H1 (cell line): Measurements from ENCODE around the gene PLXNA4. TPM values are rescaled to one million over a fixed set of nuclear protein-coding genes. Genes with fewer than 3 reads are reported as not detected.

Source experiments
- CTCF ChIA-PET: fragments of 300-600 bp; sonication (Branson Sonifier 250); formaldehyde crosslinking; loops from one replicate; lab custom pipeline; 2021; ENCODE audit not compliant: partially characterized antibody; lab: Charles Lee
- POLR2A ChIA-PET: fragments of 300-600 bp; sonication (Branson Sonifier 250); formaldehyde crosslinking; loops from one replicate; lab custom pipeline; 2021; ENCODE audit warnings: inconsistent platforms; ENCODE audit not compliant: partially characterized antibody; lab: Charles Lee
- DNase-seq, 2 experiments: peaks; one replicate each; pipeline versions ENCODE4 v3.0.0 to v3.0.0-alpha.2; 2010 to 2022; ENCODE audit warnings: low spot score in 2 of 2, low read depth in 1 of 2, mixed read lengths in 1 of 2
- FAIRE-seq: peaks from 2 replicates; lab custom pipeline; 2011; peaks lifted over from hg19 to GRCh38; lab: Jason Lieb, UNC
- H2AFZ ChIP-seq: 2 replicates; pipeline ENCODE4 v1.8.1; 2012; ENCODE audit warnings: low read length, inconsistent platforms
- H2AK5ac ChIP-seq: 2 replicates; pipeline ENCODE4 v1.6.1; 2013; ENCODE audit warnings: low read depth, low read length
- H2BK120ac ChIP-seq: replicated peaks from 2 replicates; pipeline ENCODE3; 2013; ENCODE audit warnings: low read depth, low read length, inconsistent platforms
- H2BK12ac ChIP-seq: 2 replicates; pipeline ENCODE4 v1.6.1; 2013; ENCODE audit warnings: low read depth, low read length
- H2BK15ac ChIP-seq: 2 replicates; pipeline ENCODE4 v1.6.1; 2013; ENCODE audit warnings: low read length
- H2BK20ac ChIP-seq: 2 replicates; pipeline ENCODE4 v1.6.1; 2013; ENCODE audit warnings: low read length
- H2BK5ac ChIP-seq: 2 replicates; pipeline ENCODE4 v1.6.1; 2013; ENCODE audit warnings: low read depth, low read length
- H3K14ac ChIP-seq: 2 replicates; pipeline ENCODE4 v1.6.1; 2013; ENCODE audit warnings: inconsistent platforms; ENCODE audit not compliant: insufficient read length
- H3K18ac ChIP-seq: 2 replicates; pipeline ENCODE4 v1.6.1; 2013; ENCODE audit warnings: low read length; ENCODE audit errors: extremely low read depth
- H3K23ac ChIP-seq: 2 replicates; pipeline ENCODE4 v1.6.1; 2013; ENCODE audit warnings: inconsistent platforms; ENCODE audit not compliant: insufficient read length
- H3K23me2 ChIP-seq: 2 replicates; pipeline ENCODE4 v1.6.1; 2013; ENCODE audit warnings: low read depth, low read length
- H3K27ac ChIP-seq: 2 replicates; pipeline ENCODE4 v1.6.1; 2011; ENCODE audit warnings: low read depth, low read length, inconsistent platforms
- H3K27me3 ChIP-seq, 4 experiments: replicated peaks in 1 of 4; 1 replicate in 1 of 4; 2 replicates in 3 of 4; pipeline versions ENCODE4 v1.6.1 to v1.8.1; 2011 to 2013; ENCODE audit warnings: low read length in 3 of 4, mild to moderate bottlenecking in 3 of 4, inconsistent platforms in 2 of 4, mixed read lengths in 2 of 4, moderate library complexity in 1 of 4; ENCODE audit not compliant: control insufficient read depth in 3 of 4, insufficient read depth in 3 of 4; ENCODE audit errors: extremely low read depth in 1 of 4
- H3K36me3 ChIP-seq, 4 experiments: 2 replicates each; pipeline versions ENCODE4 v1.6.1 to v1.8.1; 2011 to 2013; ENCODE audit warnings: mild to moderate bottlenecking in 4 of 4, low read length in 3 of 4, moderate library complexity in 2 of 4, control low read depth in 1 of 4, inconsistent platforms in 1 of 4; ENCODE audit not compliant: insufficient read depth in 4 of 4, control insufficient read depth in 2 of 4
- H3K4ac ChIP-seq: replicated peaks from 2 replicates; pipeline ENCODE3; 2013; ENCODE audit warnings: low read length, low read depth, mixed read lengths, inconsistent platforms; ENCODE audit not compliant: insufficient read length
- H3K4me1 ChIP-seq, 4 experiments: replicated peaks in 1 of 4; 1 replicate in 1 of 4; 2 replicates in 3 of 4; pipeline versions ENCODE4 v1.6.1 to v1.8.1; 2011 to 2013; ENCODE audit warnings: low read length in 3 of 4, inconsistent platforms in 2 of 4, mixed read lengths in 1 of 4; ENCODE audit not compliant: insufficient read depth in 4 of 4, control insufficient read depth in 3 of 4
- H3K4me2 ChIP-seq, 2 experiments: 2 replicates each; pipeline versions ENCODE4 v1.6.1 to v1.8.1; 2011 to 2013; ENCODE audit warnings: low read depth in 2 of 2, low read length in 2 of 2, control low read depth in 1 of 2, inconsistent platforms in 1 of 2, mild to moderate bottlenecking in 1 of 2; ENCODE audit not compliant: insufficient read depth in 1 of 2
- H3K4me3 ChIP-seq, 4 experiments: fragments of 200-600, 300-600 bp in 1 of 4; sonication (generic), shearing (Covaris generic), sonication (Bioruptor Twin) in 1 of 4; 2 replicates each; pipeline versions ENCODE4 v1.5.1 to v1.8.1; 2011 to 2016; ENCODE audit warnings: low read length in 4 of 4, low read depth in 3 of 4, control low read depth in 2 of 4, inconsistent platforms in 2 of 4, mild to moderate bottlenecking in 2 of 4, mixed read lengths in 1 of 4, moderate library complexity in 1 of 4; ENCODE audit not compliant: insufficient read depth in 2 of 4; ENCODE audit errors: extremely low read depth in 1 of 4
- H3K56ac ChIP-seq: replicated peaks from 2 replicates; pipeline ENCODE3; 2013; ENCODE audit warnings: low read depth, mild to moderate bottlenecking, mixed read lengths, low read length, inconsistent platforms; ENCODE audit not compliant: insufficient read length
- H3K79me1 ChIP-seq: 2 replicates; pipeline ENCODE4 v1.6.1; 2013; ENCODE audit warnings: low read depth, low read length, control low read depth
- H3K79me2 ChIP-seq, 2 experiments: 2 replicates each; pipeline versions ENCODE4 v1.6.1 to v1.8.1; 2012 to 2013; ENCODE audit warnings: low read length in 2 of 2, mild to moderate bottlenecking in 2 of 2, inconsistent platforms in 1 of 2; ENCODE audit not compliant: insufficient read depth in 2 of 2, control insufficient read depth in 1 of 2
- H3K9ac ChIP-seq, 4 experiments: replicated peaks in 1 of 4; 1 replicate in 1 of 4; 2 replicates in 3 of 4; pipeline versions ENCODE4 v1.6.1 to v1.8.1; 2011 to 2013; ENCODE audit warnings: low read depth in 3 of 4, low read length in 3 of 4, control low read depth in 2 of 4, mild to moderate bottlenecking in 2 of 4, moderate library complexity in 2 of 4, inconsistent platforms in 1 of 4; ENCODE audit errors: extremely low read depth in 1 of 4
- H3K9me3 ChIP-seq, 2 experiments: 2 replicates each; pipeline versions ENCODE4 v1.6.1 to v1.8.1; 2012 to 2013; ENCODE audit warnings: mild to moderate bottlenecking in 2 of 2, moderate library complexity in 2 of 2, control low read depth in 1 of 2, inconsistent platforms in 1 of 2, low read depth in 1 of 2, low read length in 1 of 2, mixed read lengths in 1 of 2; ENCODE audit not compliant: insufficient read depth in 2 of 2
- H4K20me1 ChIP-seq, 2 experiments: replicated peaks in 1 of 2; 2 replicates each; pipeline versions ENCODE3 to v1.8.1; 2011 to 2013; ENCODE audit warnings: inconsistent platforms in 2 of 2, low read length in 2 of 2, mild to moderate bottlenecking in 1 of 2; ENCODE audit not compliant: insufficient read depth in 2 of 2, control insufficient read depth in 1 of 2
- H4K5ac ChIP-seq: 2 replicates; pipeline ENCODE4 v1.6.1; 2013; ENCODE audit warnings: low read length, low read depth, mixed read lengths, inconsistent platforms; ENCODE audit not compliant: insufficient read length
- H4K8ac ChIP-seq: 2 replicates; pipeline ENCODE4 v1.8.0; 2013; ENCODE audit warnings: mild to moderate bottlenecking, moderate library complexity, low read length, inconsistent platforms; ENCODE audit not compliant: insufficient read depth; ENCODE audit errors: extremely low read depth
- H4K91ac ChIP-seq: replicated peaks from 2 replicates; pipeline ENCODE3; 2013; ENCODE audit warnings: low read length, mixed read lengths, inconsistent platforms; ENCODE audit not compliant: insufficient read length
- BRCA1 ChIP-seq: IDR thresholded peaks from 2 replicates; pipeline ENCODE4 v1.6.1; 2012; ENCODE audit warnings: low read depth, low read length, improper control_type of control experiment
- CHD1 ChIP-seq: IDR thresholded peaks from 2 replicates; pipeline ENCODE4 v1.6.1; 2012; ENCODE audit warnings: low read depth, low read length, improper control_type of control experiment
- SIX5 ChIP-seq: IDR thresholded peaks from 2 replicates; pipeline ENCODE4 v1.6.1; 2011; ENCODE audit warnings: mild to moderate bottlenecking, low read depth, low read length
- SP1 ChIP-seq: IDR thresholded peaks from 2 replicates; pipeline ENCODE4 v1.6.1; 2011; ENCODE audit warnings: low read depth, low read length
- TAF1 ChIP-seq: IDR thresholded peaks from 2 replicates; pipeline ENCODE4 v1.6.1; 2011; ENCODE audit warnings: mild to moderate bottlenecking, low read depth, low read length
- WGBS, 2 experiments: shearing (Covaris generic) in 1 of 2; methylation state at CpG; one replicate each; pipeline versions ENCODE4 v1.1.6 to v1.1.7; 2013 to 2015; ENCODE audit warnings: low lambda C conversion rate in 2 of 2, mixed read lengths in 2 of 2, inconsistent platforms in 1 of 2, low coverage in 1 of 2, missing lambda C conversion rate in 1 of 2; ENCODE audit not compliant: insufficient replicate concordance in 2 of 2, insufficient coverage in 1 of 2, insufficient read length in 1 of 2; ENCODE audit errors: extremely low coverage in 1 of 2, missing lambda C conversion rate in 1 of 2; 5-methylcytosine and 5-hydroxymethylcytosine counted together
- polyA plus RNA-seq, 7 experiments: library from polyadenylated mRNA; depleted of rRNA in 3 of 7; stranded (reverse) in 5 of 7; unstranded in 2 of 7; fragments of >200 nt in 5 of 7; fragments of 200-250 nt in 2 of 7; gene quantifications; 1 replicate in 5 of 7; 2 replicates in 1 of 7; 4 replicates in 1 of 7; pipeline versions ENCODE4 v1.2.1 to v1.2.3, GENCODE V29; 2011 to 2013; ENCODE audit warnings: missing spikeins in 2 of 7, mixed read lengths in 2 of 7
- total RNA-seq: library from RNA; stranded (reverse); fragmentation: NEBNext Ultra II Directional; extraction: Animal tissue kit (Norgen Biotek cat#: 25700); gene quantifications from 2 replicates; pipeline ENCODE4 v1.2.1, GENCODE V29; 2021
- TF ChIP-seq, protein P1 (sequence below): IDR thresholded peaks from 2 replicates; pipeline ENCODE4 v1.6.1; 2011; ENCODE audit warnings: low read length, improper control_type of control experiment

Gene PLXNA4
- total and polyA plus RNA-seq, 2 of the 8 experiments (the other 6 are each of a cell fraction or from before 2014, with no cell fraction given): 0.76 to 0.79 TPM

DNA sequence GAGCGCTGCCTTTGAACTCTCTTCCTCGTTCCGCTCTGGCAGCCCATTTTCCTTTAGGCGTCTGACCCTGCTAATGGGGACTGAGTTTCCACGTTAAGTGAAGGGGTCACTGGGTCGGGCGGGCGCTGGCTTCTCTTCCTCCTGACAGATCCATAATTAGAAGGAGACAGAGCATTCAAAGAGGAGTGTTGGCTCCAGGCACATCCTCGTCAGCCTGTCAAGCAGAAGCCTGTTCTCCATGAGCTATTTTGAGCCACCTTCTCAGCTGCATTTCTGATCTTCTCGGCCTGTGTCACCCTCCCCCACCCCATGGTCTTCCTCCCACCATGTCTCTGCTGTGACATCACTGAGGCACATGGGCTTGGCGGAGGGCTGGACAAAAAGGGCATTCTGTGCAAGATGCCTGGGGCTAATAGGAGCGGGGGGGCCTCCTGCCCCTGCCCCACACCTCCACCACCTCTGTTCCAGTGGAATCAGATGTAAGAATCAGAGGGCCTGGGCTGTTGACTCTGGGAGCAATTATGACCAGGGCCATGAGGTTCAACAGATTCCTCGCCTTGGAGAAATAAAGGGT, 248.1 kb downstream of the PLXNA4 start:
- CTCF ChIA-PET: interaction anchor here (0.6 to 1.5 kb wide), 3 partner anchors 44 to 73 kb away, joined by 3 to 4 read pairs (median 3); no protein-coding TSS in a partner anchor
- Histone ChIP-seq H3K18ac (no peak overlapping the region), H2AFZ (no peak overlapping the region), H2BK20ac (no peak overlapping the region), H3K27ac (no peak overlapping the region)
- DNase-seq: no peak
- TF ChIP-seq CHD1 (no peak), SIX5 (no peak), BRCA1 (no peak), SP1 (no peak), TAF1 (no peak)
- TF ChIP-seq, protein P1, sequence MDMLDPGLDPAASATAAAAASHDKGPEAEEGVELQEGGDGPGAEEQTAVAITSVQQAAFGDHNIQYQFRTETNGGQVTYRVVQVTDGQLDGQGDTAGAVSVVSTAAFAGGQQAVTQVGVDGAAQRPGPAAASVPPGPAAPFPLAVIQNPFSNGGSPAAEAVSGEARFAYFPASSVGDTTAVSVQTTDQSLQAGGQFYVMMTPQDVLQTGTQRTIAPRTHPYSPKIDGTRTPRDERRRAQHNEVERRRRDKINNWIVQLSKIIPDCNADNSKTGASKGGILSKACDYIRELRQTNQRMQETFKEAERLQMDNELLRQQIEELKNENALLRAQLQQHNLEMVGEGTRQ: no peak
- TF ChIP-seq, all 59 proteins: peak for 0
- no peak overlapping the region for H4K5ac ChIP-seq
- H4K20me1 ChIP-seq: no peaks in the 10 kb centered on the region
- H2AK5ac ChIP-seq: no peak overlapping the region
- no peak overlapping the region for H3K9ac ChIP-seq
- no peaks in the 10 kb centered on the region for H3K36me3 ChIP-seq
- H3K56ac ChIP-seq: no peak overlapping the region
- 90% methylated on average over 8 of the region's 13 CpGs; no CpG with 5 or more reads in 1 of the 2 experiments for WGBS, 2 experiments
- no peak overlapping the region for H4K8ac ChIP-seq
- POLR2A ChIA-PET: no interaction called here
- no peak for FAIRE-seq
- no peaks in the 10 kb centered on the region for H3K79me1 ChIP-seq
- no peaks in the 10 kb centered on the region for H3K4me1 ChIP-seq
- no peaks in the 10 kb centered on the region for H3K23me2 ChIP-seq
- H2BK120ac ChIP-seq: no peak overlapping the region
- H3K27me3 ChIP-seq: no peaks in the 10 kb centered on the region
- H3K4me3 ChIP-seq: no peak overlapping the region
- no peaks in the 10 kb centered on the region for H3K79me2 ChIP-seq
- H2BK12ac ChIP-seq: no peak overlapping the region
- no peak overlapping the region for H3K14ac ChIP-seq
- no peak overlapping the region for H4K91ac ChIP-seq
- no peak overlapping the region for H2BK15ac ChIP-seq
- H3K23ac ChIP-seq: no peak overlapping the region
- no peak overlapping the region for H2BK5ac ChIP-seq
- no peaks in the 10 kb centered on the region for H3K9me3 ChIP-seq
- no peak overlapping the region for H3K4me2 ChIP-seq
- no peak overlapping the region for H3K4ac ChIP-seq
